Neural crest cell (in vitro differentiated cells): ENCODE data around the gene TCERG1L. TPM values are rescaled to one million over a fixed set of nuclear protein-coding genes. Genes with fewer than 3 reads are reported as not detected.

Source experiments
- DNase-seq: peaks from one replicate; pipeline ENCODE4 v3.0.0; 2021; ENCODE audit warnings: low read depth, mixed read lengths, low spot score
- H3K27ac Mint-ChIP-seq: one replicate; pipeline ENCODE4 v1.8.0; 2021; ENCODE audit warnings: mild to moderate bottlenecking, mixed read lengths; ENCODE audit not compliant: unreplicated experiment
- H3K27me3 Mint-ChIP-seq: 2 replicates; pipeline ENCODE4 v1.8.0; 2021; ENCODE audit warnings: low read depth, mild to moderate bottlenecking, mixed read lengths
- H3K36me3 Mint-ChIP-seq: 2 replicates; pipeline ENCODE4 v1.8.0; 2021; ENCODE audit warnings: low read depth, mild to moderate bottlenecking, mixed read lengths
- H3K4me1 Mint-ChIP-seq: 2 replicates; pipeline ENCODE4 v1.8.0; 2021; ENCODE audit warnings: mixed read lengths
- H3K4me3 Mint-ChIP-seq: one replicate; pipeline ENCODE4 v1.8.0; 2021; ENCODE audit warnings: mild to moderate bottlenecking, mixed read lengths
- H3K9me3 Mint-ChIP-seq: 2 replicates; pipeline ENCODE4 v1.8.0; 2021; ENCODE audit warnings: mixed read lengths
- total RNA-seq: library from RNA; stranded (reverse); gene quantifications from 2 replicates; pipeline ENCODE4 v1.2.1, GENCODE V29; 2021
- TF ChIP-seq, protein P1 (sequence below): fragments of 200-600 bp; sonication (generic); conservative IDR thresholded peaks from 2 replicates; pipeline ENCODE4 v1.5.0; 2021; ENCODE audit warnings: antibody characterized with exemption, mild to moderate bottlenecking

TCERG1L gene
- total RNA-seq, 1 donor from 2014 or later, result 0.96 TPM

DNA sequence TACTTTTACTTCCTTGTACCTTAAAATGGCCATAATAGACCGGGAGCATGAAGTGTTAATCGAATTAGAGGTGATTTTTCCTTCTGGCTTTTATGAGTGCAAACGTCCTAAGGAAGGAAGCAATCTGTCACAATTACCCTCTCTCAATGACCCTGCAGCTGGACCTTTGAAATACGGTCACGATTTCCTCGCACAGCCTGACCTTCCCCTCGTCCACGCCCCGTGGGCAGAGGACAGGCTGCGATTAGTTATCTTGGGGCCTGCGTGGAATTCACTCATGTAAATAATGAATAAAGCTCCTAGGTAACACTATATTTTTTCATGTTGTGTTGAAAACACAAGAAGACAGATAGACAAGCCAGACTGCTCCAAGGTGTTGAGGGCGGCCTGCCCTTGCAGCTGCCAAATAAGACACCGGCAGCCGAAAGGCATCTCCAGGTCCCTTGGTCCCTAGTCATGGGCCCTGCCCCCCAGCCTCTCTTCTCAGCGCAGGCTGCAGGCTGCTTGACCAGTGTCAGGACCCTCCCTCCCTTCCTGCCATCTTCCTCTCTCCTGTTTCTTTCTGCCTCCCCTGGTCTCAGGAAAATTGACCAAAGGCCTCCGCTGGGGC, 199.9 kb downstream of the TCERG1L start:
- H3K4me1 Mint-ChIP-seq, result peaks cover 12% of the 10 kb centered on the region
- H3K27me3 Mint-ChIP-seq, result no peaks in the 10 kb centered on the region
- no peak for DNase-seq
- TF ChIP-seq, protein P1, sequence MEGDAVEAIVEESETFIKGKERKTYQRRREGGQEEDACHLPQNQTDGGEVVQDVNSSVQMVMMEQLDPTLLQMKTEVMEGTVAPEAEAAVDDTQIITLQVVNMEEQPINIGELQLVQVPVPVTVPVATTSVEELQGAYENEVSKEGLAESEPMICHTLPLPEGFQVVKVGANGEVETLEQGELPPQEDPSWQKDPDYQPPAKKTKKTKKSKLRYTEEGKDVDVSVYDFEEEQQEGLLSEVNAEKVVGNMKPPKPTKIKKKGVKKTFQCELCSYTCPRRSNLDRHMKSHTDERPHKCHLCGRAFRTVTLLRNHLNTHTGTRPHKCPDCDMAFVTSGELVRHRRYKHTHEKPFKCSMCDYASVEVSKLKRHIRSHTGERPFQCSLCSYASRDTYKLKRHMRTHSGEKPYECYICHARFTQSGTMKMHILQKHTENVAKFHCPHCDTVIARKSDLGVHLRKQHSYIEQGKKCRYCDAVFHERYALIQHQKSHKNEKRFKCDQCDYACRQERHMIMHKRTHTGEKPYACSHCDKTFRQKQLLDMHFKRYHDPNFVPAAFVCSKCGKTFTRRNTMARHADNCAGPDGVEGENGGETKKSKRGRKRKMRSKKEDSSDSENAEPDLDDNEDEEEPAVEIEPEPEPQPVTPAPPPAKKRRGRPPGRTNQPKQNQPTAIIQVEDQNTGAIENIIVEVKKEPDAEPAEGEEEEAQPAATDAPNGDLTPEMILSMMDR, result no peak
- H3K27ac Mint-ChIP-seq, result peak overlapping the region; percentile 35
- no peaks in the 10 kb centered on the region for H3K9me3 Mint-ChIP-seq
- H3K4me3 Mint-ChIP-seq, result no peak overlapping the region
- no peaks in the 10 kb centered on the region for H3K36me3 Mint-ChIP-seq

DNA sequence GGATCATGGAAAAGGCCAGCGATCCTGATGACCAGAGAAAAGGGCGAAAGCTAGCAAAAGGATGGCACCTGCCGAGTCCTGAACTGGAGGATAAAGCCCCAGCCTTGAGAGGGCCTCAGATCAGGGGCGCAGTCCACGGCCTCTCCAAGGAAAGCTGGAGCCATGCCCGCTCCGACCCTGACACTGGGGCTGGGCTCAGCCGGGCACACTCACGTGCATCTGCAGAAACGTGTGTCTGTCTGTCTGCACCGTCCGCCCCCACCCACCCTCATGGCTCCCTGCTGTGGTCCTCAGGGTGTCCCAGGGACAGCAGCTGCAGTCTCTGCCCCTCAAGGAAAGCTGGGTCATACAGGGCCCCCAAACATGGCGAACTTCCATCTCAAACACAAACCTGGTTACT, 200.5 kb downstream of the TCERG1L start:
- Mint-ChIP-seq H3K36me3 (no peaks in the 10 kb centered on the region), H3K27ac (peak overlapping the region; percentile 35), H3K27me3 (no peaks in the 10 kb centered on the region), H3K4me1 (peaks cover 12% of the 10 kb centered on the region), H3K9me3 (no peaks in the 10 kb centered on the region), H3K4me3 (no peak overlapping the region)
- DNase-seq, result no peak
- TF ChIP-seq, protein P1, result no peak

DNA sequence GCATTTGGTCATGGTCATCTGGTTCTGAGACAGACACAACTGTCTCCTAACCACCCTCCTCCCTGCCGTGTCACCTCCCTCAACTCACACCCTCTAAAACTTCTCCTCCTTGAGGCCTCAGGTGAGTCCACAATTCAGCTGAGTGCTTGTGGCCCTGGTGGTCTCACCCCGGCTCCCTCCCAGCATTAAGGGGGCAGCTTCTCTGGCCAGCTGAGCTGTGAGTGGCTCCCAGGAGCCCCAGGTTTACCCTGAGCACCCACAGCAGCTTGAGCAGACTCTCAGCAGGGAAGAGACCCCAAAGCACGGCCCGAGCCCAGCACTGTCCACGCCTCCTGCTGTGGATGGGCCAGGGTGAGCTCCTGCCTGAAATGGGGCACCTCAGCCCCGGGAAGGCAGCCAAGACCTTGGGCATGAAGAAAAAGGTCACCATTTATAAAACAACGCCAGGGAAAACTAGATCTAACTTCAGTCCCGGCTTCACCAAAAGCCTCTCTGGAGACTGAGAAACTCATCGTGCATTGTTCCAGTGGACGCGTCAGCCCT, 201.2 kb downstream of the TCERG1L start:
- TF ChIP-seq, protein P1, result no peak
- no peaks in the 10 kb centered on the region for H3K27me3 Mint-ChIP-seq
- peaks cover 12% of the 10 kb centered on the region for H3K4me1 Mint-ChIP-seq
- H3K4me3 Mint-ChIP-seq, result no peak overlapping the region
- H3K9me3 Mint-ChIP-seq, result peaks cover 2% of the 10 kb centered on the region
- no peak for DNase-seq
- H3K36me3 Mint-ChIP-seq, result no peaks in the 10 kb centered on the region
- H3K27ac Mint-ChIP-seq, result no peak overlapping the region

DNA sequence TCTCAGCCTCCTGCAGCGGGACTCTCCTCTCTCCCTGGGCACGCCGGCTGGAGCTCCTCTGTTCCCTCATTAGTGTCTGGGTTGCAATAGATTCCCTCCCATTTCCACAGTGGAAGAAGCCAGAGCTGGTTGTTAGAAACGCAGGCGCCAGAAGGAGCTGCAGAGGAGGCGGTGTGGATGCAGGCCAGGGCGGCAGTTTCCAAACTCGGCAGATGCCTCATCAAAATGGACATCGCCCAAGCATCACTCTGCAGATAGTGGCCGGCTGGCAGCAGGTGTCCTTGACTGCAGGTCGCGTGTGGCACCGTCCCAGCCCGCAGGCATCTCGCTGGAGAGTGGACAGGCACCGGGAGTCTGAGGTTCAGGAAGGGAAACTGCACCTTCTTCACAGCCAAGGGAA, 201.8 kb downstream of the TCERG1L start:
- H3K9me3 Mint-ChIP-seq, result peaks cover 2% of the 10 kb centered on the region
- no peaks in the 10 kb centered on the region for H3K36me3 Mint-ChIP-seq

DNA sequence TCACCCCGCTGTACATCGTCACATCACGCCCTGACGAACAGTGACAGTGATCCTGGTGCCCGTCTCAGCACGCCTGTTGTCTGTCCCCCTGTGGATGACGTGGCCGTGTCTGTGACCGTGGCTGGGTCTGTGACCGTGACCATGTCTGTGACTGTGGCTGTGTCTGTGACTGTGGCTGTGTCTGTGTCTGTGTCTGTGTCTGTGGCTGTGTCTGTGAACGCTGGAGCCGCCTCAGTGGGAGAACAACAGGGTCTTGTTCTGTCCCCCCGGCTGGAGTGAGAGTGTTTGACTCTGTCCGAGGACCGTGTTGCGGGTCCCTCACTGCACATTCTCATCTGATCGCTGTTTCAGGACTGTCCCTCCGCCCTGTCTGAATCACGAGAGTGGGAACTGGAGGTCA, 202.2 kb downstream of the TCERG1L start:
- Mint-ChIP-seq H3K4me3 (no peak overlapping the region), H3K27ac (no peak overlapping the region)
- DNase-seq, result no peak

More for the DNA sequence above, 201.8 kb downstream of the TCERG1L start:
- Mint-ChIP-seq H3K27ac (no peak overlapping the region), H3K4me1 (peaks cover 8% of the 10 kb centered on the region), H3K4me3 (no peak overlapping the region), H3K27me3 (no peaks in the 10 kb centered on the region)
- no peak for DNase-seq
- TF ChIP-seq, protein P1, result no peak

More for the DNA sequence above, 202.2 kb downstream of the TCERG1L start:
- no peaks in the 10 kb centered on the region for H3K36me3 Mint-ChIP-seq
- peaks cover 2% of the 10 kb centered on the region for H3K9me3 Mint-ChIP-seq
- TF ChIP-seq, protein P1, result no peak
- peaks cover 8% of the 10 kb centered on the region for H3K4me1 Mint-ChIP-seq
- no peaks in the 10 kb centered on the region for H3K27me3 Mint-ChIP-seq
